Activated T-helper 17 cell treated with anti-CD3 and anti-CD28 coated beads, Interleukin-2, amount 50 U/mL, for 72 hours (primary cell): Measurements from ENCODE around the gene LAMA5. TPM values are rescaled to one million over a fixed set of nuclear protein-coding genes. Genes with fewer than 3 reads are reported as not detected.

Experiments used
- ATAC-seq: fragments of 150-1000 bp; cut with Tn5 transposase; replicated peaks from 2 replicates; pipeline ENCODE4 v1.10.0; 2021; ENCODE audit warnings: mild to moderate bottlenecking, moderate library complexity
- H3K27ac Mint-ChIP-seq: one replicate; pipeline ENCODE4 v1.8.0; 2022; ENCODE audit warnings: mixed read lengths
- H3K27me3 Mint-ChIP-seq: one replicate; pipeline ENCODE4 v1.8.0; 2022; ENCODE audit warnings: mixed read lengths
- H3K36me3 Mint-ChIP-seq: one replicate; pipeline ENCODE4 v1.8.0; 2022; ENCODE audit warnings: low read depth, mild to moderate bottlenecking, mixed read lengths
- H3K4me1 Mint-ChIP-seq: one replicate; pipeline ENCODE4 v1.8.0; 2022; ENCODE audit warnings: mixed read lengths
- H3K4me3 Mint-ChIP-seq: one replicate; pipeline ENCODE4 v1.8.0; 2022; ENCODE audit warnings: mild to moderate bottlenecking, mixed read lengths
- H3K9me3 Mint-ChIP-seq: one replicate; pipeline ENCODE4 v1.8.0; 2022; ENCODE audit warnings: mixed read lengths
- total RNA-seq, 2 donors: library from RNA; stranded (reverse); gene quantifications; one replicate each; pipeline ENCODE4 v1.2.3, GENCODE V29; 2022

The LAMA5 gene
- total RNA-seq, 2 donors from 2014 or later, result 0.29 to 0.39 TPM

- Mint-ChIP-seq H3K4me3 (no peak overlapping the region), H3K27me3 (peaks cover 18% of the 10 kb centered on the region)
- ATAC-seq, result no peak
Observed at GRCh38 chr20:62370807-62371587, 3.9 kb upstream of the LAMA5 start.

GRCh38 chr20:62370115-62370806 is 3.1 kb upstream of the LAMA5 start:
- no peaks in the 10 kb centered on the region for H3K9me3 Mint-ChIP-seq
- H3K4me3 Mint-ChIP-seq, result no peak overlapping the region
- peaks cover 20% of the 10 kb centered on the region for H3K27me3 Mint-ChIP-seq
- H3K4me1 Mint-ChIP-seq, result peaks cover 6% of the 10 kb centered on the region
- ATAC-seq, result peak; percentile 63
- H3K27ac Mint-ChIP-seq, result no peak overlapping the region
- H3K36me3 Mint-ChIP-seq, result no peaks in the 10 kb centered on the region

More at GRCh38 chr20:62370807-62371587, 3.9 kb upstream of the LAMA5 start:
- no peaks in the 10 kb centered on the region for H3K36me3 Mint-ChIP-seq
- peaks cover 6% of the 10 kb centered on the region for H3K4me1 Mint-ChIP-seq
- no peak overlapping the region for H3K27ac Mint-ChIP-seq
- H3K9me3 Mint-ChIP-seq, result no peaks in the 10 kb centered on the region

GRCh38 chr20:62369815-62370114 is 2.7 kb upstream of the LAMA5 start:
- Mint-ChIP-seq H3K27ac (no peak overlapping the region), H3K9me3 (no peaks in the 10 kb centered on the region), H3K4me1 (peaks cover 6% of the 10 kb centered on the region), H3K4me3 (no peak overlapping the region), H3K27me3 (peaks cover 25% of the 10 kb centered on the region), H3K36me3 (no peaks in the 10 kb centered on the region)
- ATAC-seq, result no peak

- H3K9me3 Mint-ChIP-seq, result no peaks in the 10 kb centered on the region
- no peak overlapping the region for H3K27ac Mint-ChIP-seq
- H3K4me3 Mint-ChIP-seq, result no peak overlapping the region
- peaks cover 24% of the 10 kb centered on the region for H3K27me3 Mint-ChIP-seq
- H3K36me3 Mint-ChIP-seq, result no peaks in the 10 kb centered on the region
- ATAC-seq, result no peak
- H3K4me1 Mint-ChIP-seq, result peaks cover 6% of the 10 kb centered on the region
Observed at GRCh38 chr20:62368976-62369814, 2.1 kb upstream of the LAMA5 start.

- Mint-ChIP-seq H3K27ac (no peak overlapping the region), H3K27me3 (peaks cover 23% of the 10 kb centered on the region), H3K4me1 (peaks cover 6% of the 10 kb centered on the region), H3K4me3 (peak overlapping the region; percentile 59), H3K9me3 (no peaks in the 10 kb centered on the region), H3K36me3 (no peaks in the 10 kb centered on the region)
- no peak for ATAC-seq
Observed at GRCh38 chr20:62368392-62368975, 1.4 kb upstream of the LAMA5 start.

- no peaks in the 10 kb centered on the region for H3K36me3 Mint-ChIP-seq
- no peak for ATAC-seq
- H3K27ac Mint-ChIP-seq, result no peak overlapping the region
- peaks cover 19% of the 10 kb centered on the region for H3K27me3 Mint-ChIP-seq
- H3K4me3 Mint-ChIP-seq, result peak overlapping the region; percentile 59
- peaks cover 2% of the 10 kb centered on the region for H3K4me1 Mint-ChIP-seq
- H3K9me3 Mint-ChIP-seq, result no peaks in the 10 kb centered on the region
Observed at GRCh38 chr20:62367633-62368391, 700 bp upstream of the LAMA5 start.

GRCh38 chr20:62366370-62367135 is 559 bp downstream of the LAMA5 start:
- Mint-ChIP-seq H3K4me3 (no peak overlapping the region), H3K36me3 (no peaks in the 10 kb centered on the region), H3K9me3 (no peaks in the 10 kb centered on the region), H3K27ac (no peak overlapping the region), H3K27me3 (peaks cover 17% of the 10 kb centered on the region), H3K4me1 (no peaks in the 10 kb centered on the region)
- peak; percentile 23 for ATAC-seq

GRCh38 chr20:62365814-62366369 is 1.2 kb downstream of the LAMA5 start:
- no peak overlapping the region for H3K4me3 Mint-ChIP-seq
- H3K36me3 Mint-ChIP-seq, result no peaks in the 10 kb centered on the region
- peaks cover 17% of the 10 kb centered on the region for H3K27me3 Mint-ChIP-seq
- no peak overlapping the region for H3K27ac Mint-ChIP-seq
- H3K4me1 Mint-ChIP-seq, result no peaks in the 10 kb centered on the region
- no peaks in the 10 kb centered on the region for H3K9me3 Mint-ChIP-seq
- ATAC-seq, result no peak

- Mint-ChIP-seq H3K4me3 (no peak overlapping the region), H3K9me3 (no peaks in the 10 kb centered on the region), H3K36me3 (no peaks in the 10 kb centered on the region)
Observed at GRCh38 chr20:62364911-62365736, 2.0 kb downstream of the LAMA5 start.

GRCh38 chr20:62363920-62364851 is 2.9 kb downstream of the LAMA5 start:
- Mint-ChIP-seq H3K27me3 (peaks cover 13% of the 10 kb centered on the region), H3K9me3 (no peaks in the 10 kb centered on the region), H3K4me3 (no peak overlapping the region), H3K36me3 (no peaks in the 10 kb centered on the region), H3K4me1 (no peaks in the 10 kb centered on the region), H3K27ac (no peak overlapping the region)
- ATAC-seq, result no peak

More at GRCh38 chr20:62364911-62365736, 2.0 kb downstream of the LAMA5 start:
- Mint-ChIP-seq H3K4me1 (no peaks in the 10 kb centered on the region), H3K27ac (no peak overlapping the region), H3K27me3 (peaks cover 17% of the 10 kb centered on the region)
- no peak for ATAC-seq

GRCh38 chr20:62362991-62363919 is 3.9 kb downstream of the LAMA5 start:
- H3K27me3 Mint-ChIP-seq, result peaks cover 9% of the 10 kb centered on the region
- no peaks in the 10 kb centered on the region for H3K36me3 Mint-ChIP-seq
- no peaks in the 10 kb centered on the region for H3K9me3 Mint-ChIP-seq
- no peak overlapping the region for H3K27ac Mint-ChIP-seq
- no peak overlapping the region for H3K4me3 Mint-ChIP-seq
- H3K4me1 Mint-ChIP-seq, result no peaks in the 10 kb centered on the region
- no peak for ATAC-seq
